GM19043 (cell line): ENCODE results near the gene CEP95.

Source experiments
- ATAC-seq: cut with Tn5 transposase; IDR thresholded peaks from one replicate; pipeline ENCODE4 v1.9.1; 2021; ENCODE audit warnings: low read depth; ENCODE audit not compliant: unreplicated experiment

CEP95 gene

GRCh38 chr17:64509179-64509578 lies 2.4 kb downstream of the CEP95 start:
- ATAC-seq = no peak

- ATAC-seq = no peak
Observed at GRCh38 chr17:64515419-64515818, 8.6 kb downstream of the CEP95 start.

- no peak for ATAC-seq
Observed at GRCh38 chr17:64515829-64516228, 9.1 kb downstream of the CEP95 start.

GRCh38 chr17:64519601-64520000 lies 12.8 kb downstream of the CEP95 start:
- no peak for ATAC-seq

- no peak for ATAC-seq
Observed at GRCh38 chr17:64520359-64520758, 13.6 kb downstream of the CEP95 start.

- ATAC-seq = no peak
Observed at GRCh38 chr17:64527914-64528313, 21.1 kb downstream of the CEP95 start.

GRCh38 chr17:64529221-64529620 lies 22.4 kb downstream of the CEP95 start:
- no peak for ATAC-seq

- no peak for ATAC-seq
Observed at GRCh38 chr17:64531955-64532371, 25.2 kb downstream of the CEP95 start.

- no peak for ATAC-seq
Observed at GRCh38 chr17:64532409-64532808, 25.6 kb downstream of the CEP95 start.

GRCh38 chr17:64533784-64534183 lies 27.0 kb downstream of the CEP95 start:
- no peak for ATAC-seq

GRCh38 chr17:64534187-64534586 lies 27.4 kb downstream of the CEP95 start:
- ATAC-seq = no peak

GRCh38 chr17:64535357-64535756 lies 28.6 kb downstream of the CEP95 start:
- no peak for ATAC-seq

GRCh38 chr17:64536913-64537312 lies 30.1 kb downstream of the CEP95 start:
- ATAC-seq = no peak

GRCh38 chr17:64537488-64537887 lies 30.7 kb downstream of the CEP95 start:
- ATAC-seq = no peak

- no peak for ATAC-seq
Observed at GRCh38 chr17:64538508-64539130, 31.8 kb downstream of the CEP95 start.

- ATAC-seq = no peak
Observed at GRCh38 chr17:64540118-64540776, 33.5 kb downstream of the CEP95 start.

GRCh38 chr17:64544742-64545141 lies 38.0 kb downstream of the CEP95 start:
- ATAC-seq = no peak

- ATAC-seq = no peak
Observed at GRCh38 chr17:64546716-64547115, 39.9 kb downstream of the CEP95 start.

GRCh38 chr17:64547319-64547718 lies 40.5 kb downstream of the CEP95 start:
- no peak for ATAC-seq

- no peak for ATAC-seq
Observed at GRCh38 chr17:64551461-64551860, 44.7 kb downstream of the CEP95 start.

- no peak for ATAC-seq
Observed at GRCh38 chr17:64554028-64554637, 47.4 kb downstream of the CEP95 start.

GRCh38 chr17:64555281-64555680 lies 48.5 kb downstream of the CEP95 start:
- no peak for ATAC-seq
